ENCODE measurements around the gene MYBBP1A.
"Not testable (repeated sequence)": the region's sequence is repeated elsewhere in the genome, so short reads cannot be mapped to it uniquely, and the experiment has no call there.

The MYBBP1A gene

GRCh38 chr17:4590042-4590441 lies 34.9 kb upstream of the MYBBP1A start:
- not testable (repeated sequence) for DNase-seq

DNA sequence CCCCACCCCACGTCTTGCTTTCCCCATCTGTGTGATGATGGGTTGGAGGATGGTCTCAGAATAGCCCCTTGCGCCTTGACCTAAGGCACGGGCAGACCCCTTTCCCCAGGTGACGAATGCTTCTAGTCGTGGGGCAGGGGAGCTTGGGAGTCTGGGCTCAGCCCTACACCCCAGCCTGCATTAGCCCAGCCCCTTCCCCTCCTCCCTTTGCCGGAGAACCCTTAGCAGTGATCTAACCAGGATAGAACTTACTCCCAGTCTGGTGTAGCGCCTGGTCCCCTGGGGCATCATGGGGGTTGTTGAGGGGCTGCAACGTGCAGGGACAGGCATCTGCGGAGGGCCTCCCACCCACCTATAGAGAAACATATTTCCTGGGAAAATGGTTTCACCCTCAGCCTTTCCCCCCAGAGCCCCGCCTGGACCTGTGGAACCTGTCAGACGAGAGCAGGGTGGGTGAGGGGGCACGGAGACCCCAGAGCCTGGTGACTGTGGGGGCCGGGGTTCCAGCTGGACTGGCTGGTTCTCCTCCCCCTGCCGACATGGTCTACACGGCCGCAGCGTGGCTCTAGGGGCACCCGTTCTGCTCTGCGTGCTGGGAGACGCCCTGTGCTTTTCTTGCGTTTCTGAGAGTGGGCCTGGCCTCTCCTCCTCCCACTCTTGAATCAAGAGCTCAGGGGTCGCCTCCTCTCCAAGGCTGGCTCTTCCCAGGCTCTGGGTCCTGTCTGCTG lies 33.9 kb upstream of the MYBBP1A start:
- no peak for DNase-seq

DNA sequence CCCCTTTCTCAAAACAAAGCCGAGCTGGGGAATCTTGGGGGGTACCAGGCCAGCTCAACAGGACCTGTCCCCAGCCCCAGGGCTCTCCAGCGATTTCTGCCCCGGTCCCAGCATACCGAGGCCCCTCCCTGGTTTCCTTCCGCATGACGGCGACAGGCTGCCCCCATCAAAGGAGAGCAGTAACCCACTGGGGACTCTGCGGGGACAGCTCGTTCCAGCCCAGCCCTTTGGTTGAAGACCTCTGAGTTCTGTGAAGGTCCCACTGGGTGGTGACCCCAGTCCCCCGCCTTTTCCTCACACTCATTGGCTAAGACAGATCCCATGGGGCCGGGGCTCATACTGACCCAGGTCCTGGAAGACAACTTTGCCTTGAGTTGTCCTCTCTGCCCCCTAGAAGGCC lies 33.2 kb upstream of the MYBBP1A start:
- DNase-seq = no peak

GRCh38 chr17:4587803-4588202 lies 32.6 kb upstream of the MYBBP1A start:
- DNase-seq = no peak

GRCh38 chr17:4587195-4587594 lies 32.0 kb upstream of the MYBBP1A start:
- no peak for DNase-seq

DNA sequence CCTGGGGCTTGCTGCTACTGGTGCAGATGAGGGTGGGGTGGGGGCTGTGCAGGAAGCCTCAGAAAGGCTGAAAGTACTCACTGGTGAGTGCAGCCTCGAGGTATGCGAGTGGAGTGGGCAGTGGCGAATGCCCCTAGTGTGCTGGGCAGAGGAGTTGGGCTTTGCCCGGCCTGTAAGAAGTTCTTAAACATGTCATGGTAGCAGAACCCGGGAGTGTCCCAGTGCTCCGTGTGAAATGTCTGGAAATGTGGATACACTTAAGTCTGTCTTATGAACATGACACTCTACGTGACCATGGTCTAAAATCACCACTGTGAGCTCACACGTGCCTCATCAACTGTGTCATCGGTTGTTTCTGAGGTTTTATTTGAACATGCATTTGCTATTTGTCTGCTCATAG lies 30.9 kb upstream of the MYBBP1A start:
- no peak for DNase-seq

GRCh38 chr17:4585638-4585994 lies 30.4 kb upstream of the MYBBP1A start:
- no peak for DNase-seq

GRCh38 chr17:4584917-4585637 lies 29.9 kb upstream of the MYBBP1A start:
- DNase-seq = no peak

GRCh38 chr17:4584101-4584916 lies 29.1 kb upstream of the MYBBP1A start, which contains the start of gene SMTNL2:
TSS of gene SMTNL2 (plus strand) at chr17:4584529. CDS start at chr17:4584606, 77 bp downstream.
- no peak for DNase-seq

- DNase-seq = no peak
Observed at GRCh38 chr17:4583782-4584100, 28.6 kb upstream of the MYBBP1A start.

DNA sequence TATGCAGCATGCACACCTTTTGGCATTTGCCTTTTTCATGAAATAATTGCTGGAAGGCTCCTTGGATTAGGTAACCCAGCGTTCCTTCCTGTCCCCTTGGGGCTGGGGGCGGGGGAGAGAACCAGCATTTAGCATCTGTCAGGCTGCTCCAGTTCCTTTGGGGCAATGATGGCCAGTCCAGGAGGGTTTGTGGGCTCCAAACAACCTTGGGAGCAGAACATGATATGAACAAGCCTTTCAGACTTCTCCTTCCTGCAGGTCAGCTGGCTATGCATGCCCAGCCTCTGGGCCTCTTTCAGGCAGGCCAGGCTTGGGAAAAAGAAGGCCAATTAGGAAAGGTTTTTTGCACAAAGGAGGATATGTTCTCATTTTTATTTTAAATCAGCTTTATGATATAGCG lies 28.0 kb upstream of the MYBBP1A start:
- DNase-seq = no peak

GRCh38 chr17:4582691-4583090 lies 27.5 kb upstream of the MYBBP1A start:
- DNase-seq = no peak

GRCh38 chr17:4582101-4582501 lies 26.9 kb upstream of the MYBBP1A start:
- DNase-seq = no peak

DNA sequence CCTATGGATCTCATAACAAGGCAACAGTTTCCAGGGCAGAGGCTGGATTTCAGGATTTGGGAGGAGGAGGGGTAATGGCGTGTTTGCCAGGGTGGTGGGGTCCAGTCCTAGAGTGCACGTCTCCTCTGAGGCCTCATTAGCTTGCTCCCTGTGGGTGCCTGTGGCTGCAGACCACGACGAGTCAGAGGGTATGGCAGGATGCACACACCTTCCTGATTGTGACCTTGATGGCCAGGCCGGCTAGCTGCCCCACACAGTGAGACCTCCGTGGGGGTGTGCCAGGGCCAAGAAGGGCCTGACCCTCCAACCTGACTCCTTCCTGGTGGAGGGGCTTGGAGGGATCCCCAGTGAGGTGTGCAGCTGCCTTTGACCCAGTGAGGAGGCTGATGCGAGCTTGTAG lies 25.1 kb upstream of the MYBBP1A start:
- DNase-seq = no peak

- no peak for DNase-seq
Observed at GRCh38 chr17:4579678-4580077, 24.5 kb upstream of the MYBBP1A start.

DNA sequence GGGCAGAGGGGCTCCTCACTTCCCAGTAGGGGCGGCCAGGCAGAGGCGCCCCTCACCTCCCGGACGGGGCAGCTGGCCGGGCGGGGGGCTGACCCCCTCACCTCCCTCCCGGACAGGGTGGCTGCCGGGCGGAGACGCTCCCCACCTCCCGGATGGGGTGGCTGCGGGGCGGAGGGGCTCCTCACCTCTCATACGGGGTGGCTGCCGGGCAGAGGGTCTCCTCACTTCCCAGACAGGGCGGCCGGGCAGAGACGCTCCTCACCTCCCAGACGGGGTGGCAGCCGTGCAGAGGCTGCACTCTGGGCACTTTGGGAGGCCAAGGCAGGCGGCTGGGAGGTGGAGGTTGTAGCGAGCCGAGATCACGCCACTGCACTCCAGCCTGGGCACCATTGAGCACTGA lies 23.2 kb upstream of the MYBBP1A start:
- not testable (repeated sequence) for DNase-seq

DNA sequence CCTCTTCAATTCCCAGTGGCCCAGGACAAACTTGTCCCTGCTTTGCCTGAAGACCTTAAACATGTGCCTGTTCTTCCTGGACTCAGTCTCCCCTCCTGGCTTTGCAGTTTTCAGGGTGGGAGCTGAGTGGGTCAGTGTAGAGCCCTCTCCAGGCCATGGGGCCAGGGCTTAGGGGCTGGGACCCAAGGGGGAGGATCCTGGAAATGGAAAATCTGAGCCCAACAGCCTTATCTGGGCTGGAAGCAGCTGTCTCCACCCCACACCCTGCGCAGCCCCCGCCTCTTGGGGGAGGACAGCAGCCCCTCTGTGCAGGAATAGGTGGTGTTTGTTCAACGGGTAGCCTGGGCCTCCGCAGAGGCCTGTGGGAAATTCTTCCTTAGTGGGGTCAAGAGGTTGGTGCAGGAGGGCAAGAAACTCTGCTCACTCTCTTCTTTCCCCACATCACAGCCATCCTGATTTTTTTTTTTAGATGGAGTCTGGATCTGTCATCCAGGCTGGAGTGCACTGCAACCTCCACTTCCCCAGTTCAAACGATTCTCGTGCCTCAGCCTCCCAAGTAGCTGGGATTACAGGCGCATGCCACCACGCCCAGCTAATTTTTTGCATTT lies 22.3 kb upstream of the MYBBP1A start:
- DNase-seq = no peak

DNA sequence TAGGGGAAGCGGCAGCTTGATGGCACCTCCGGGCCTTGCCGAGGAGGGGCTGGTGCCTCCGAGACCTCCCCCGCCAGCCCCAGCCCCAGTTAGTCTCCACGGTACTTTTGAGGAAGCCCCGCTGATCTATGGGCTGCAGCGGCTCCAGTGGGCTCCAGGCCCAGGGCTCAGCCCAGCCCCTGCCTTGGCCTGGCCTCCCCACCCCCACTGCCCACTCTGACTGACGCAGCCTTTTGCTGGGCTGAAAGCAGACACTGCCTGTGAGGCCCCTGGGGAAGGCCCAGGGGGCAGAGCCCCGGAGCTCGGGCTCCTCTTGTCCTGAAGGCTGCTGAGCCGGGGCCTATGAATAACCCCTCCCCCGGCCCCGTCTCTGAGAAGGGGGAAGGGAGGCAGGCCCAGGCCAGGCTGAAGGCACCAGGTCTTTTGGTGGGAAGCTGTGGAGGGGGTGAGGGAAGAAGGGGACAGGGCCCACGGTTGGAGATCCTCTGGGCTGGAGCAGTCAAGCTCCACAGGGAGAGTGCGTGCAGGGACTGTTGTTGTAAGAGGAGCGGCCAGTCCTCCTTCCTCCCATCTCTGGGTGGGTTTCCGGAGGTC lies 21.6 kb upstream of the MYBBP1A start:
- DNase-seq = no peak

DNA sequence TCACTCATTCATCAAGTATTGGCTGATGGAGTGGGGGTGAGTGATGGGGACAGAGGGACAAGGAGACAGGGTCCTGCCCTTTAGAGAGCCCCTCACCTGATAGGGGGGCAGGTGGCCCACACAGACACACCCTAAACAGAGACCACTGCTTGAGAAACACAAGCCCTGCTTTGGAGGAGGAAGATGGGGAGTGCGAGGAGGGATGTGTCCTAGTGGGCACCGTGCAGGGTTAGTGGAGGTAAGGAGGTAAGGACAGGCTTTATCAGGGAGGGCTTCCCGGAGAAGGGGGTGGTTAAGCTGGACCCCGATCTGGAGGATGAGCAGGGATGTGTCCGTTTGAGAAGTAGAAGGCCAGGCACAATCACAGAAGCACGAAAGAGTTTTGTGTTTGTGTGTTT lies 21.0 kb upstream of the MYBBP1A start:
- DNase-seq = no peak

- no peak for DNase-seq
Observed at GRCh38 chr17:4574448-4575045, 19.4 kb upstream of the MYBBP1A start.

DNA sequence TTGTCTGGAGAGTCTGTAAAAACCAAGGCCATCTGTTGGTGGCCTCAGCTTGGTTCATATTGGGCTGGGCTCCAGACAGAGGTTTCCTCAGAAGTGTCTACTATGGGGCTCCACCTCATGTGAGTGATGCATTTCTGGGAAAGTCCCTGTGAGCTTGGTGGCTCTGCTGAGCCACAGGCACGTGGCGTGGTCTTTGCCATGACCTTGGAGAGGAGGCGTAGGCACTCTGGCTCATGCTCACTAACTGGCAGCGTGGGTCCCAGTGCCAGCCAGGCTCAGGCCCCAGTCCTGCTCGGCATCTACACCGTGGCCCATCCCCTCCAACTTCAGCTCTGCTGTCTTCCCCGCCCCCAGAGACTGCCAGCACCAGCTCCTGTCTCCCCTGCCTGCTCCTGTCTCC lies 18.5 kb upstream of the MYBBP1A start:
- DNase-seq = no peak

GRCh38 chr17:4573115-4573514 lies 17.9 kb upstream of the MYBBP1A start:
- DNase-seq = no peak

GRCh38 chr17:4572131-4572530 lies 16.9 kb upstream of the MYBBP1A start:
- DNase-seq = no peak
